ENCODE data around the gene SHC1.
A peak's percentile ranks its signal among the peaks of the same experiment; 100 is the strongest.

SHC1 gene

GRCh38 chr1:155008015-155008941 is 37.7 kb upstream of the SHC1 start:
- no peak for DNase-seq

- no peak for DNase-seq
These were observed 36.8 kb upstream of the SHC1 start for GRCh38 chr1:155007251-155007828.

DNA sequence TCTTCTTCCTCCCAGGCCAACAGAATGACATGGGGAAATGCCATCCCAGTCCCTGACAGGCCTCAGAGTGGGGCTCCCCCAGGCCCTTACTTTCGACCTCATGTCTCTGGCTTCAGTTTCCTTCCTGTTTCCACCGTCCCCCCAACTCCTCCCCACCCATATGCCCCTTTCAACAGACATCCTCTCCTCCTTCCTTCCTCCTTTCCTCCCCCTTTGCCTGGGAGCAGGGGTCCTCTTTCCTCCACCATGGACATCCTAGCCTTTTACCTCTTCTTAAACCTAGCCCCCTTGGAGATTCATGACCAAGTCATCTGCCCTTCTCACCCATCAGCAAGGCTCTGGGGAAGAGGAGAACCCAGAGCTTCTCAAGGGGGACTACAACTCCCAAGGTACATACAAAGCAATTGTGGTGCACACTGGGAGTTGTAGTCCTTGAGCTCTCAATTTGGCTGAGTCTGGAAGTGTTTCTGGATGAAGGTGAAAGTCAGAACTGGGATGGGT is 36.1 kb upstream of the SHC1 start:
- peak; percentile 68 for DNase-seq

DNA sequence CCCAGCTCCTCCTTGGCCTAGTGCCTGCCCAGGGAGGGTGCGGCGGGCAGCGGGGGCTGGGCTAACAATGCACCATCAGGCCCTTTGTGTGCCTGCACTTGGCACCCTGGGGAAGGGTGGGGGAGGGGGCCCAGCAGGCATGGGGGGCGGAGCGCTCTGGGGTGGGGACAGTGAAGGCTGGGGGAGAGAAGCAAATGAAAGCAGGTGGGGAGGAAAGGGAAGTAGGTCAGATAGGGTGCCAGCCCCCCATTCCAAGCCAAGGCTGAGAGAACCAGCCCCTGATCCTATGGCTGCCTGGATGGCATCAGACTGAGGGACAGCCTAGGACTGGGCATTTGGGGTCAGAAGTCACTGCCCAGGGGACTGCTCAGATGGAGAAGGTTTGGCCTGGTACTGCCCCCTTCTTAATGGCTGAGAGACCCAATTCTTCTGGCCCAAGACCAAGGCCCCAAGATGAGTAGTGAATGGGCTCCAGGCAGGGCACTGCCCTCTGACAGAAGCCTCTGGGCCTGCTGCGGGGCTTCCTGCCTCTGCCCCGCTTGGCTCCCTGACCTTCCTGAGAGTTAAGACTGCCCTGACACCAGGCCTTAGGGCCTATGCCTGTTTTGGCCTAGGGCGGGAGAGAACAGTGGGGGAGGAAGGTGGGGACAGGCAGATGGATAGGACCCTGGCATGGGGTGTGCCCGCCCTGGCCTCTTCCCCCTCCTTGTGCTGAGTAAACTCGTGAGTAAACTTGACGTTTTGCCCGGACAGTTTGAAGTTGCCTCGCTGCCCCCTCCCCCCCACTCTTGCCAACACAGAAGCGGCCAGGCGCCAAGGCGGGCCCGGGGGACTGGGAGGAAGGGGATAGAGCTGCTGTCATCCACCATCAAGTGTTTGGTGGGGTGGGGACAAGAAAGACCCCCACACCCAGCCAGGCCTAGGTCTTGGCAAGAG is 34.8 kb upstream of the SHC1 start:
- DNase-seq, result no peak

GRCh38 chr1:155004352-155005075 is 34.0 kb upstream of the SHC1 start:
- DNase-seq, result no peak

- peak; percentile 69 for DNase-seq
These were observed 33.3 kb upstream of the SHC1 start for GRCh38 chr1:155003766-155004351.

DNA sequence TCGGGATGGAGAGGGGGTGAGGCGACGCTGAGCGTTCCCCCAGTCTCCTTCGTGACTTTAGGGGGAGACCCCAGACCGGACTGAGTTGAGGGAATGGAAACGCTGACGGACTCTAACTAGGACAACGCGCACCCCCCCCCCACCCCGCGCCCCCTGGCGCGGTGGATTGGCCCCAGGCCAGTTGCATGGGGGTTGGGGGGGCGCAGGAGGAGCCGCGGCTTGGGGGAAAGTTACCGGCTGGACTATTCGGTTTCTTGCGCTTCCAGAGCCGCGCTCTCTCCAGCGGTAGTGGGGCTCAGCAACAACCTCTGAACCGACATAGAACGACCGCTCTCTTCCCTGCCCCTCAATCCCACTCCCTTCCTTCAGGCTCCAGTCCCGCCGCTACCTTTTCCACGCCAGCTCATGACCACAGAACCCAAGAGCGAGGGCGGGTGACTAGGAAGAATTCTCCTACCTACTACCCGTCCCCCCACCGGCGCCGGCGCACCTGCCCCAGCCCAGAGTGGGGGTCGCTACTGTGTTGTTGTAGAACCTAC is 32.7 kb upstream of the SHC1 start:
- DNase-seq, result peak; percentile 73

DNA sequence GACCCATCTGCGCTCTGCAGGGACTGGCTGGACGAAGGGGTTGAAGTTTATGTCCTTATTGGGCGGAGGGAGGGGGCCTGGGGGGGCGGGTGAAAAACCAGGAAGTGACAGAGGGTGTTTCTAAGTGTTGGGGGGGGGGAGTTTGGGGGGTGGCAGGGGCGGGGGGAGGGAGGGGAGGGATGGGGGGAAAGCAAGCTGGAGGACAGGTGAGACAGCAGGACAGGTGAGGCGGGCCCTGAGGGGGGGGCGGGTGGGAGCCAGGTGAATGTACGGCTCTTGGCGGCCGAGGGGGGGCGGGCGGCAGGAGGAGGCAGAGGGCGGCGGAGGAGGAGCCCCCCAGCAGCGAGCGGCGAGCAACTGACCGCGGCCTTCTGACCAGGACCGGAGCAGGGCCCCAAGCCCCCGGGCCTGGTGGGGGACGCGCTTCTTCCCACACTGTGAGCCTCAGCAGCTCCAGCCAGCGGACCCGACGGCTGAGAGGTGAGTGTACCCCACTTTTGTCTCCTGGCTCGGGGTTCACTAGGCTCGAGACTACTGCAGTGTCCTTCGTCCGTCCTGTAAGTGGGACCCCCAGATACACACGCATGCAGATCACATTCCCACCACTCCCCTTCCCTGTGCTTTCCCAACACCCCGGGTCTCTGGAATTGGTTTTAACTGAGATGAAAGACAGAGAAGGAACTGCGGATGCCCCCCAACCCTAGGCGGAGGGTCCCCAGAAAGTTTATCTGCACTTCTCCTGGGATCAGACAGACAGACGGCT is 32.1 kb upstream of the SHC1 start, which contains the start of gene ZBTB7B:
Gene ZBTB7B, plus strand, starts transcription at position 339 of the 763 bp plus-strand sequence. CDS start 11,859 bp downstream, outside the sequence.
- DNase-seq, result peak; percentile 74

- peak; percentile 99 for DNase-seq
These were observed 31.3 kb upstream of the SHC1 start for GRCh38 chr1:155001675-155002463.

DNA sequence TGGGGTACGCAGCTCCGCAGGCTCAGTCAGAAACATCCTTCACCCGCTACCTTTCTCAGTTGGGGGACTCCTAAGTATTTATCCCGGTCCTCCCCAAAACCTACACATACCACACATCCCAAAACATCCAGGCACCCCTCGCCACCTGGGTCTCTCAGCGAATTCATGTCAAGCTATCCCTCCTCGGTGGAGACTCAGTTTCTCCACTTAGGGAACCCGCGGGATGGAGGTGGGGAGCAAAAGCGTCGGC is 30.8 kb upstream of the SHC1 start:
- no peak for DNase-seq

GRCh38 chr1:155000726-155001424 is 30.3 kb upstream of the SHC1 start:
- DNase-seq, result peak; percentile 98

GRCh38 chr1:155000411-155000725 is 29.8 kb upstream of the SHC1 start:
- peak; percentile 78 for DNase-seq

DNA sequence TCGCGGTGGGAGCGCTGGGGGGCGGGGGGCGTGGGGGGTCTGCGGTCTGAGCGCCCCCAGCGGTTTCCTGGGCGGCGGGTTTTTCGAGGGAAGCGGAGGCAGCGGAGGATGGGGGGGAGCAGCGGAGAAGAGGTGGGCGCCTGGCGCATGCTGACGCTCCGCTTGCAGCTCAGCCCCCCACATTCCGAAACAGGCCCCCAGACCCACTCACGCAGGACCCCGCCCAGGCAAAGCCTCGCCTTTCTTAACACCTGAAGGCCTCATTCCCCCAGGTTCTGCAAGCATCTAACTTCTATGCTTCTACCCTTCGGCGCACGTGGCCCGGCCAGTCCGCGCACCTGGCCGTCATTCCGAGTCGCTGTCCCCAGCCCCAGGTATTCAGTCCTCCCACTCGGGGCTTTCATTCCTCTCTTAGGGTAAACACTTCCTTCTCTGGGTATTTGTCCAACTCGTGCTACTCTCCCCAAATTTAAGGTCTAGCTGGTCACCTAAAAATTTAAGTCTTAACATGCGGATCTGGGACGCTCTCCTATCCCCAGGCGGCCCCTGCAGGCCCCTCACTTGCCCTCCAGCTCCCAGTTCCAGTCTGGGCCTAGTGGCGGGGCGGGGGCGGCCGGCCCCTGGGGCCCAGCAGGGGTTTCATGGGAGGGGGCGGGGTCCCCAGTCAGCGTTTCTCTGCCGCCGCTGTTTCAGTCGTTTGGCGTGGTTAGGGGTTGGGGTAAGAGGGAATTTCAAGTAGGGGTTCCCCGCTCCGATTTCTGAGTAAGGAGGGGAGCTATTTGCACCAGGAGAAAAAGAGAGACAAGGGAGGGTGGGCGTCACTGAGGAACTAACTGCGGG is 29.2 kb upstream of the SHC1 start:
- peak; percentile 77 for DNase-seq

DNA sequence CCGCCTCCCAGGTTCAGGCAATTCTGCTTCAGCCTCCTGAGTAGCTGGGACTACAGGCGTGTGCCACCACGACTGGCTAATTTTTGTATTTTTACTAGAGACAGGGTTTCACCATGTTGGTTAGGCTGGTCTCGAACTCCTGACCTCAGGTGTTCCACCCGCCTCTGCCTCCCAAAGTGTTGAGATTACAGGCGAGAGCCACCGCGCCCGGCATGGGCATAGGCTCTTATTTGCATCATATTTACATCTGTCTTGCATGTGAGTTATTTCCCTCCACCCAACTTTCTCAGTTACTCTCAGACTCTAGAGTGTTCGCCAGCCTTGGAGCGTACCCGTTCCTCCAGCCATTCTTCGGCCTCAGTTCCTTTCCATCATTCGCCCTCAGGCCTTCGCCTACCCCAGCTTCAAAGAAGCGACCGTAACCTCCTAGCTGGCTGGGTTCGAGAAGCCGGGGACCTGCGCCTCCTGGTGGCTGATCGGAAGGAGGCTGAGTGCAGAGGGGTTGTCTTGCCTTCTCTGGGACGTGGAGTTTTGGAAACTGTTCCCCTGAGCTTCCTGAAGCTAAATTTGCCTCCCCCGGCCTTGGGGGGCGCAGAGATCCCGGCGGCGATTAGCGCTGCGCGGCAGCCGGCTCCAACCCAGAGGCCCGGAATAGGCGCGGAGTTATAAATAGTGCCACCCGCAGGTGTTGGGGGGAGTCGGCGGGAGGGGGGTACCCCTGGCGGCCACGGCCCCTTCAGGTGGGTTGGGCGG is 28.4 kb upstream of the SHC1 start:
- DNase-seq, result peak; percentile 91

GRCh38 chr1:154998201-154998780 is 27.7 kb upstream of the SHC1 start:
- DNase-seq, result no peak

- no peak for DNase-seq
These were observed 26.6 kb upstream of the SHC1 start for GRCh38 chr1:154996966-154997701.
